MCF 10A (cell line): ENCODE measurements around the gene ZMYM4. TPM values are rescaled to one million over a fixed set of nuclear protein-coding genes. Genes with fewer than 3 reads are reported as not detected.
A peak's percentile ranks its signal among the peaks of the same experiment; 100 is the strongest.

Experiments
- BruUV-seq: library from RNA; stranded (reverse); fragments of 400-500 nt; replicated peaks from 2 replicates; lab custom pipeline; 2021; lab: Mats Ljungman, UMichigan
- CTCF ChIA-PET: fragments of 300-600 bp; sonication (Branson Sonifier 250); formaldehyde crosslinking; extraction: SDS; loops from one replicate; lab custom pipeline; 2021; ENCODE audit warnings: antibody characterized with exemption, inconsistent platforms; lab: Yijun Ruan, JAX
- POLR2A ChIA-PET: fragments of 300-600, 350-650 bp; sonication (Branson Sonifier 250); formaldehyde crosslinking; extraction: SDS; loops from one replicate; lab custom pipeline; 2020; ENCODE audit warnings: antibody characterized with exemption, inconsistent platforms; lab: Yijun Ruan, JAX
- DNase-seq: peaks from one replicate; pipeline ENCODE4 v3.0.0-alpha.2; 2018; ENCODE audit not compliant: unreplicated experiment
- H3K27ac Mint-ChIP-seq: one replicate; pipeline ENCODE4 v1.8.0; 2022; ENCODE audit warnings: mild to moderate bottlenecking, low read depth, mixed read lengths; ENCODE audit not compliant: unreplicated experiment
- H3K27me3 Mint-ChIP-seq: one replicate; pipeline ENCODE4 v1.8.0; 2022; ENCODE audit warnings: mixed read lengths; ENCODE audit not compliant: insufficient read depth, unreplicated experiment
- H3K36me3 Mint-ChIP-seq: one replicate; pipeline ENCODE4 v1.8.0; 2022; ENCODE audit warnings: mild to moderate bottlenecking, moderate library complexity, mixed read lengths; ENCODE audit not compliant: insufficient read depth, unreplicated experiment
- H3K4me1 Mint-ChIP-seq: one replicate; pipeline ENCODE4 v1.8.0; 2022; ENCODE audit warnings: mixed read lengths; ENCODE audit not compliant: insufficient read depth, unreplicated experiment
- H3K4me3 Mint-ChIP-seq: one replicate; pipeline ENCODE4 v1.8.0; 2022; ENCODE audit warnings: mild to moderate bottlenecking, moderate library complexity, mixed read lengths; ENCODE audit not compliant: unreplicated experiment
- H3K9me3 Mint-ChIP-seq: one replicate; pipeline ENCODE4 v1.8.0; 2022; ENCODE audit warnings: mixed read lengths; ENCODE audit not compliant: unreplicated experiment
- intact Hi-C: fragments of 100-400 bp; cut with micrococcal nuclease; formaldehyde crosslinking; loops from 2 replicates; pipeline ENCODE4 v1.14.1; 2022
- total RNA-seq: library from RNA; stranded (reverse); gene quantifications from 2 replicates; pipeline ENCODE4 v1.2.3, GENCODE V29; 2022
- TF ChIP-seq, protein P1 (sequence below): fragments of 200-600 bp; IDR thresholded peaks from one replicate; pipeline ENCODE4 v1.8.0; 2022; ENCODE audit warnings: antibody characterized with exemption, mild to moderate bottlenecking; ENCODE audit not compliant: unreplicated experiment

ZMYM4 gene
- total RNA-seq, 1 experiment from 2014 or later: 62.0 TPM

DNA sequence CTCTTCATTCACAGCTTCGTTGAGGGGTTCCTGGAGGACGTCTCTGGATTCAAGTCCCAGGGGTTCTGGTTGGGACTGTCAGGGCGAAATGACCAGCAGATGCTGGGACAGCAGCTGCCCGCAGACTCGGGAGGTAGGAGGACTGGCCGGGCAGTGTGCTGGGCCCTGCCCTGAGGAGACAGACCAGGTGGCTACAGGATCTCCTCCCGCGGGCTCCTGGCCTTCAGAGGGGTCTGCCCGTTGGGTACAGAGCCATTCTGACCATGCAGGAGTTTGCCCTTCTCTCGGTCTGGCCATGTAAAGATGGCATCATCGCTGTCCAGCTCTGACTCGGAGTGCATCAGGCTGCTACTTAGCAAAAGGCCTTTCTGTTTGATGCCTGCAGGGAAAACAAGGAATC lies 166.2 kb downstream of the ZMYM4 start:
- ChIA-PET CTCF (interaction anchor here (1.1 kb wide), 2 partner anchors 16 to 134 kb away, joined by 4 to 7 read pairs; no protein-coding TSS in a partner anchor), POLR2A (interaction anchor here (1.6 kb wide), 1 partner anchor 14 kb away, joined by 7 read pairs; no protein-coding TSS in a partner anchor)
- Mint-ChIP-seq H3K27me3 (no peaks in the 10 kb centered on the region), H3K9me3 (no peaks in the 10 kb centered on the region), H3K4me1 (no peaks in the 10 kb centered on the region), H3K36me3 (peaks cover 72% of the 10 kb centered on the region), H3K27ac (no peak overlapping the region), H3K4me3 (no peak overlapping the region)
- BruUV-seq: no TSS peak
- DNase-seq: no peak
- intact Hi-C loops: no loop called here
- TF ChIP-seq, protein P1, sequence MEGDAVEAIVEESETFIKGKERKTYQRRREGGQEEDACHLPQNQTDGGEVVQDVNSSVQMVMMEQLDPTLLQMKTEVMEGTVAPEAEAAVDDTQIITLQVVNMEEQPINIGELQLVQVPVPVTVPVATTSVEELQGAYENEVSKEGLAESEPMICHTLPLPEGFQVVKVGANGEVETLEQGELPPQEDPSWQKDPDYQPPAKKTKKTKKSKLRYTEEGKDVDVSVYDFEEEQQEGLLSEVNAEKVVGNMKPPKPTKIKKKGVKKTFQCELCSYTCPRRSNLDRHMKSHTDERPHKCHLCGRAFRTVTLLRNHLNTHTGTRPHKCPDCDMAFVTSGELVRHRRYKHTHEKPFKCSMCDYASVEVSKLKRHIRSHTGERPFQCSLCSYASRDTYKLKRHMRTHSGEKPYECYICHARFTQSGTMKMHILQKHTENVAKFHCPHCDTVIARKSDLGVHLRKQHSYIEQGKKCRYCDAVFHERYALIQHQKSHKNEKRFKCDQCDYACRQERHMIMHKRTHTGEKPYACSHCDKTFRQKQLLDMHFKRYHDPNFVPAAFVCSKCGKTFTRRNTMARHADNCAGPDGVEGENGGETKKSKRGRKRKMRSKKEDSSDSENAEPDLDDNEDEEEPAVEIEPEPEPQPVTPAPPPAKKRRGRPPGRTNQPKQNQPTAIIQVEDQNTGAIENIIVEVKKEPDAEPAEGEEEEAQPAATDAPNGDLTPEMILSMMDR: no peak

DNA sequence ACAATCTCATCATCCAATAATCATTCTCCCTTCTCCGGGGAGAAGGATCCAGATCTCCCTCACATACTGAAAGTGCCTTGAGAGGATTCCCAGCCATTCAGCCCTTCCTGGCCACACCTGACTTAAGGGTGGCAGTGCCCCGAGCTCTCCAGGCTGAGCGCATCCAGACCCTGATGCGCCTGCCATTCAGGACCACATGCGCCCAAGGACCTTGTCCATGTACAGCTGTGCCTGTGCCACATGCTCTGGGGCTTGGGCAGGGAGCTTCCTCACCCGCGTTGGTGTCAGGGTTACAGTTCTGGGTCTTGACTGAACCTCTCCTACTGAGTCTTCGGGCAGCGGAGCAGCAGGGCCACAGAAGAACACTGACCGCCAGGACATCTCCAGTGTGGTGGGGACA lies 167.6 kb downstream of the ZMYM4 start:
- POLR2A ChIA-PET: interaction anchor here (0.6 kb wide), 1 partner anchor 495 kb away, joined by 3 read pairs; the partner anchor contains the start of gene AGO3
- TF ChIP-seq, protein P1: no peak

DNA sequence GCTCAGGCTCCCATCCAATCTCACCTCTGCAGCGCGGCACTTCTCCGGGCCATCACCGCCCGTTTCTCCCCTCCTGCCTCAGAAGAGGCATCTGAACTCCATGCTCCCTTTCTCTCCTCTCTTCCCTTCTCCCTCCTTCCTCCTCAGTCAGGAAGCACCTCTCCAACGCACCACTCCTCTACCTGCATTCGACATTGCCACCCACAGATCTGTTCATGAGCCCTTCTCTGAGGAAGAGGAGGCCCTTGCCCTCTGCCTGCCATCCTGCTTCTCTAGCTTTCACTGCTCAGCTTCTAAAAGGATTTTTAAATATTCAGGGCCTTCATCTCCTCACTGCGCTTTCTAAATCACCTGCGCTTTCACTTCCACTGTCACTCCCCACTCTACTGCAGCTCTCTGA lies 168.7 kb downstream of the ZMYM4 start:
- ChIA-PET POLR2A (interaction anchor here (0.9 kb wide), 1 partner anchor 11 kb away, joined by 3 read pairs; no protein-coding TSS in a partner anchor), CTCF (interaction anchor here (8.4 kb wide), 1 partner anchor 14 kb away, joined by 62 read pairs; no protein-coding TSS in a partner anchor)
- peaks cover 71% of the 10 kb centered on the region for H3K36me3 Mint-ChIP-seq
- intact Hi-C loops: no loop called here
- no peak for DNase-seq
- TF ChIP-seq, protein P1: no peak
- BruUV-seq: no TSS peak
- peaks cover 6% of the 10 kb centered on the region for H3K4me1 Mint-ChIP-seq
- H3K27me3 Mint-ChIP-seq: no peaks in the 10 kb centered on the region
- no peak overlapping the region for H3K4me3 Mint-ChIP-seq
- no peaks in the 10 kb centered on the region for H3K9me3 Mint-ChIP-seq
- peak overlapping the region; percentile 26 for H3K27ac Mint-ChIP-seq

More for the DNA sequence above, 167.6 kb downstream of the ZMYM4 start:
- Mint-ChIP-seq H3K4me1 (no peaks in the 10 kb centered on the region), H3K36me3 (peaks cover 68% of the 10 kb centered on the region), H3K4me3 (no peak overlapping the region), H3K27ac (no peak overlapping the region), H3K9me3 (no peaks in the 10 kb centered on the region), H3K27me3 (no peaks in the 10 kb centered on the region)
- intact Hi-C loops: no loop called here
- DNase-seq: no peak
- BruUV-seq: no TSS peak
- CTCF ChIA-PET: interaction anchor here (0.6 to 8.4 kb wide), 2 partner anchors 15 to 282 kb away, joined by 3 to 62 read pairs; no protein-coding TSS in a partner anchor

DNA sequence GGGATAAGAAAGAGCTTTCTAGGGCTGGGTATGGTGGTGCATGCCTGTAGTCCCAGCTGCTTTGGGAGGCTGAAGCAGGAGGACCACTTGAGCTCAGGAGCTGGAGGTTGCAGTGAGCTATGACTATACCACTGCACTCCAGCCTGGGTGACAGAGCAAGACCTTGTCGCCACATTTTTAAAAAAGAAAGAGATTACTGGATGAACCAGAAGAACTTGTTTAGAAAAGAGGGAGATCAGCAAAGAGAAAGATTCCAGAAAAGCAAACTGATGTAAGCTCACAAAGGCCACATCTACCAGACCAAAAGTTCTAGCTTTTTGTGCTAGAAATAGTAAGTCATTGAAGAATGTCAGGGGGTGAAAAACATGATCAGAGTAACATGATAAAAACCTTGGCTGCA lies 171.1 kb downstream of the ZMYM4 start:
- POLR2A ChIA-PET: interaction anchor here (1.0 to 6.8 kb wide), 5 partner anchors 9 to 117 kb away, joined by 3 to 31 read pairs (median 4); partner anchors contain the start of genes KIAA0319L and NCDN
- no peak for DNase-seq

More for the DNA sequence above, 171.1 kb downstream of the ZMYM4 start:
- BruUV-seq: no TSS peak
- no peaks in the 10 kb centered on the region for H3K9me3 Mint-ChIP-seq
- peaks cover 8% of the 10 kb centered on the region for H3K4me1 Mint-ChIP-seq
- peaks cover 64% of the 10 kb centered on the region for H3K36me3 Mint-ChIP-seq
- H3K4me3 Mint-ChIP-seq: no peak overlapping the region
- intact Hi-C loops: no loop called here
- TF ChIP-seq, protein P1: no peak
- no peak overlapping the region for H3K27ac Mint-ChIP-seq
- CTCF ChIA-PET: interaction anchor here (0.6 to 8.4 kb wide), 4 partner anchors 8 to 336 kb away, joined by 3 to 62 read pairs (median 4); no protein-coding TSS in a partner anchor
- H3K27me3 Mint-ChIP-seq: no peaks in the 10 kb centered on the region
